Panc1 (cell line): Measurements from ENCODE around the gene TGIF1. TPM values are rescaled to one million over a fixed set of nuclear protein-coding genes. Genes with fewer than 3 reads are reported as not detected.

Source experiments
- ATAC-seq: fragments of 200-7000 bp; cut with Tn5 transposase; 2 replicates; pipeline ENCODE4 v1.9.1; 2020; ENCODE audit warnings: mild to moderate bottlenecking, moderate library complexity
- BruUV-seq: library from RNA; stranded (reverse); fragments of 400-500 nt; replicated peaks from 2 replicates; lab custom pipeline; 2021; lab: Mats Ljungman, UMichigan
- CTCF ChIA-PET: fragments of 300-600 bp; sonication (Branson Sonifier 250); formaldehyde crosslinking; loops from one replicate; lab custom pipeline; 2022; ENCODE audit warnings: antibody characterized with exemption; lab: Charles Lee
- POLR2A ChIA-PET: fragments of 300-600 bp; sonication (Branson Sonifier 250); formaldehyde crosslinking; loops from one replicate; lab custom pipeline; 2022; ENCODE audit warnings: antibody characterized with exemption; lab: Charles Lee
- DNase-seq: peaks from one replicate; pipeline ENCODE4 v3.0.0-alpha.2; 2010; ENCODE audit warnings: low read depth, low spot score
- H3K27ac ChIP-seq: 2 replicates; pipeline ENCODE4 v1.5.1; 2011; ENCODE audit warnings: mild to moderate bottlenecking, low read length, inconsistent platforms
- H3K27me3 ChIP-seq: fragments of 200-500 bp; sonication (Bioruptor generic); 2 replicates; pipeline ENCODE4 v1.6.0; 2014; ENCODE audit warnings: low read length, inconsistent platforms; ENCODE audit not compliant: control insufficient read depth, insufficient read depth
- H3K36me3 ChIP-seq: fragments of 200-500 bp; sonication (Bioruptor generic); 2 replicates; pipeline ENCODE4 v1.5.1; 2014; ENCODE audit warnings: inconsistent platforms, mild to moderate bottlenecking, low read length, moderate library complexity; ENCODE audit not compliant: control insufficient read depth, insufficient read depth
- H3K4me1 ChIP-seq: 2 replicates; pipeline ENCODE4 v1.5.1; 2011; ENCODE audit warnings: inconsistent platforms, mild to moderate bottlenecking, low read length, moderate library complexity; ENCODE audit not compliant: control insufficient read depth, insufficient read depth
- H3K4me3 ChIP-seq, 2 experiments: 2 replicates each; pipeline ENCODE4 v1.5.1; 2011 to 2012; ENCODE audit warnings: low read depth in 2 of 2, low read length in 2 of 2, mild to moderate bottlenecking in 2 of 2, inconsistent platforms in 1 of 2, moderate library complexity in 1 of 2
- H3K9me3 ChIP-seq: fragments of 200-500 bp; sonication (Bioruptor generic); 2 replicates; pipeline ENCODE4 v1.5.1; 2014; ENCODE audit warnings: low read depth, mild to moderate bottlenecking, inconsistent platforms, low read length, moderate library complexity; ENCODE audit not compliant: control insufficient read depth, insufficient read depth
- POLR2AphosphoS5 ChIP-seq: IDR thresholded peaks from 2 replicates; pipeline ENCODE4 v1.6.1; 2012; ENCODE audit warnings: mild to moderate bottlenecking, low read depth, low read length, moderate library complexity
- SIN3A ChIP-seq: IDR thresholded peaks from 2 replicates; pipeline ENCODE4 v1.6.1; 2012; ENCODE audit warnings: low read depth, mild to moderate bottlenecking, low read length, moderate library complexity, borderline replicate concordance; ENCODE audit not compliant: insufficient read depth
- TCF7L2 ChIP-seq: IDR thresholded peaks from 2 replicates; pipeline ENCODE4 v1.6.1; 2011; ENCODE audit warnings: mild to moderate bottlenecking, low read depth, low read length, inconsistent platforms
- in situ Hi-C: cut with HindIII; loops from 2 replicates; pipeline ENCODE4 v1.10.0; 2016; ENCODE audit warnings: low sequenced_read_pairs, low pct_unique_long_range_greater_than_20kb
- intact Hi-C: fragments of 100-400 bp; cut with micrococcal nuclease; formaldehyde crosslinking; loops from one replicate; pipeline ENCODE4 v1.10.0; 2022; ENCODE audit not compliant: unreplicated experiment
- total RNA-seq: library from RNA; stranded (reverse); gene quantifications from one replicate; pipeline ENCODE4 v1.2.1, GENCODE V29; 2021; ENCODE audit not compliant: unreplicated experiment
- TF ChIP-seq, protein P1 (sequence below), 2 experiments: IDR thresholded peaks; 2 replicates each; pipeline ENCODE4 v1.6.1; 2011 to 2012; ENCODE audit warnings: low read depth in 2 of 2, control low read depth in 1 of 2, low read length in 1 of 2, mild to moderate bottlenecking in 1 of 2, moderate library complexity in 1 of 2; ENCODE audit not compliant: insufficient read depth in 1 of 2
- TF ChIP-seq, protein P2 (sequence below): fragments of 450-650 bp; IDR thresholded peaks from 2 replicates; pipeline ENCODE4 v1.5.1; 2017; ENCODE audit warnings: mild to moderate bottlenecking

The TGIF1 gene
- total RNA-seq, 1 experiment from 2014 or later = 171 TPM

DNA sequence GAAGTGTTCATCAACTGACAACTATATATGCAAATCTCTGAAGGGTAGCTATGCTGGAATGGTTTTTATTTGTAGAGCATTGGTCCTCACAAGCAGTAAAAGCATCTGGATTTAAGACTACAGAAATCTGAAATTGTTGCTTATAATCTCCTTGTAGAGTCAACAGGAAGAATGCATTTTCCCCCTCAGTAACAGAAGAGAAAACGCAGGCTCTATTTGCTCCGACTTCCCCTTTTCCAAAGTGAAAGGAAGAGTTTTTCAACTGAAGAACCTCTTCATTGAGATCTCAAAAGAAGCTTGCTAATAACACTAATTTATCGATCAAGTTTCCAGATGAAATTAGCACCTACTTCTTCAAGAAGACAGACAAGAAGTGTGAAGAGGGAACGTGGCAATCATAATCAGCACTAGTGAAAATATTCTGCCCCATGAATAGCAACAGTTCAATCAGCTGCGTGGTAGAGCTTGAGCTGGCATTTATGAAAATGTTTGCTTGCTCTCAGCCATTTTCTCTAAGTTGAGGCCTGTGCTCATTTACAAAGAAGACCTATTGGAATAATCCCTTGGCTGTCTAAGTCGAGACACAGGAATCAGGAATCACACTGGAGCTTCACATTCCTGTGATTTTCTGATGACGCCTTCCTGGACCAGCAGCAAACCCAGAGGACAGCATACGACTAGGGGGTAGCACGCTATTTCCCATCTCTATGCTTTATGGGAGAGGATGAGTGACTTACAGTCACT, 43.7 kb downstream of the TGIF1 start:
- H3K4me1 ChIP-seq = peaks cover 61% of the 10 kb centered on the region
- BruUV-seq = no TSS peak
- peak overlapping the region; percentile 9 to 14 for H3K4me3 ChIP-seq
- in situ Hi-C loops (no loop called here), intact Hi-C loops (no loop called here)
- H3K27me3 ChIP-seq = no peaks in the 10 kb centered on the region
- peak; percentile 57 for ATAC-seq
- H3K36me3 ChIP-seq = no peaks in the 10 kb centered on the region
- H3K27ac ChIP-seq = peak overlapping the region; percentile 98
- ChIA-PET CTCF (no interaction called here), POLR2A (interaction anchor here (0.6 to 1.0 kb wide), 5 partner anchors 19 to 205 kb away, joined by 3 to 4 read pairs (median 4); no protein-coding TSS in a partner anchor)
- no peak for DNase-seq
- no peaks in the 10 kb centered on the region for H3K9me3 ChIP-seq
- TF ChIP-seq, protein P1, sequence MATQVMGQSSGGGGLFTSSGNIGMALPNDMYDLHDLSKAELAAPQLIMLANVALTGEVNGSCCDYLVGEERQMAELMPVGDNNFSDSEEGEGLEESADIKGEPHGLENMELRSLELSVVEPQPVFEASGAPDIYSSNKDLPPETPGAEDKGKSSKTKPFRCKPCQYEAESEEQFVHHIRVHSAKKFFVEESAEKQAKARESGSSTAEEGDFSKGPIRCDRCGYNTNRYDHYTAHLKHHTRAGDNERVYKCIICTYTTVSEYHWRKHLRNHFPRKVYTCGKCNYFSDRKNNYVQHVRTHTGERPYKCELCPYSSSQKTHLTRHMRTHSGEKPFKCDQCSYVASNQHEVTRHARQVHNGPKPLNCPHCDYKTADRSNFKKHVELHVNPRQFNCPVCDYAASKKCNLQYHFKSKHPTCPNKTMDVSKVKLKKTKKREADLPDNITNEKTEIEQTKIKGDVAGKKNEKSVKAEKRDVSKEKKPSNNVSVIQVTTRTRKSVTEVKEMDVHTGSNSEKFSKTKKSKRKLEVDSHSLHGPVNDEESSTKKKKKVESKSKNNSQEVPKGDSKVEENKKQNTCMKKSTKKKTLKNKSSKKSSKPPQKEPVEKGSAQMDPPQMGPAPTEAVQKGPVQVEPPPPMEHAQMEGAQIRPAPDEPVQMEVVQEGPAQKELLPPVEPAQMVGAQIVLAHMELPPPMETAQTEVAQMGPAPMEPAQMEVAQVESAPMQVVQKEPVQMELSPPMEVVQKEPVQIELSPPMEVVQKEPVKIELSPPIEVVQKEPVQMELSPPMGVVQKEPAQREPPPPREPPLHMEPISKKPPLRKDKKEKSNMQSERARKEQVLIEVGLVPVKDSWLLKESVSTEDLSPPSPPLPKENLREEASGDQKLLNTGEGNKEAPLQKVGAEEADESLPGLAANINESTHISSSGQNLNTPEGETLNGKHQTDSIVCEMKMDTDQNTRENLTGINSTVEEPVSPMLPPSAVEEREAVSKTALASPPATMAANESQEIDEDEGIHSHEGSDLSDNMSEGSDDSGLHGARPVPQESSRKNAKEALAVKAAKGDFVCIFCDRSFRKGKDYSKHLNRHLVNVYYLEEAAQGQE (IDR thresholded peaks at IDR 0.05; ENCODE audit: insufficient read depth in 1 of 2, low read depth in 2 of 2, low read length in 1 of 2) = no peak
- TF ChIP-seq POLR2AphosphoS5 (no peak), TCF7L2 (no peak), SIN3A (no peak)
- TF ChIP-seq, protein P2, sequence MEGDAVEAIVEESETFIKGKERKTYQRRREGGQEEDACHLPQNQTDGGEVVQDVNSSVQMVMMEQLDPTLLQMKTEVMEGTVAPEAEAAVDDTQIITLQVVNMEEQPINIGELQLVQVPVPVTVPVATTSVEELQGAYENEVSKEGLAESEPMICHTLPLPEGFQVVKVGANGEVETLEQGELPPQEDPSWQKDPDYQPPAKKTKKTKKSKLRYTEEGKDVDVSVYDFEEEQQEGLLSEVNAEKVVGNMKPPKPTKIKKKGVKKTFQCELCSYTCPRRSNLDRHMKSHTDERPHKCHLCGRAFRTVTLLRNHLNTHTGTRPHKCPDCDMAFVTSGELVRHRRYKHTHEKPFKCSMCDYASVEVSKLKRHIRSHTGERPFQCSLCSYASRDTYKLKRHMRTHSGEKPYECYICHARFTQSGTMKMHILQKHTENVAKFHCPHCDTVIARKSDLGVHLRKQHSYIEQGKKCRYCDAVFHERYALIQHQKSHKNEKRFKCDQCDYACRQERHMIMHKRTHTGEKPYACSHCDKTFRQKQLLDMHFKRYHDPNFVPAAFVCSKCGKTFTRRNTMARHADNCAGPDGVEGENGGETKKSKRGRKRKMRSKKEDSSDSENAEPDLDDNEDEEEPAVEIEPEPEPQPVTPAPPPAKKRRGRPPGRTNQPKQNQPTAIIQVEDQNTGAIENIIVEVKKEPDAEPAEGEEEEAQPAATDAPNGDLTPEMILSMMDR = no peak

DNA sequence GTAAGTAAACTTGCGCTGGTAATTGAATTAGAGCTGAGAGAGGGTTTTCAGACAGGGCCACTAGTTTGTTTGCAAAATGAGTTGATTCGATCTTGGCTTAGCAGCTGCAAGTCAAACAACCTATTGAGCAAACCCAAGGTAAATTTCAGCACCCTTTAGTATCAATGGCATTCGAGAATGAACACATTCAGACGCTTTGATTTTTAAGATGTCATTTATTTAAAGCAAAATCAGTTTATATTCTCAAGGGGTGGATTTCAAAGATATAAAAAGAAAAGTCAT, 44.2 kb downstream of the TGIF1 start:
- Histone ChIP-seq H3K4me1 (peaks cover 62% of the 10 kb centered on the region), H3K27ac (peak overlapping the region; percentile 98), H3K4me3 (peak overlapping the region; percentile 9 to 14; a peak in 2 of 4 replicates), H3K9me3 (no peaks in the 10 kb centered on the region), H3K27me3 (no peaks in the 10 kb centered on the region), H3K36me3 (no peaks in the 10 kb centered on the region)
- intact Hi-C loops (no loop called here), in situ Hi-C loops (no loop called here)
- ChIA-PET POLR2A (interaction anchor here (0.6 to 1.0 kb wide), 3 partner anchors 19 to 114 kb away, joined by 3 to 5 read pairs (median 4); no protein-coding TSS in a partner anchor), CTCF (no interaction called here)
- DNase-seq (no peak), ATAC-seq (no peak)
- BruUV-seq = no TSS peak
- TF ChIP-seq TCF7L2 (no peak), SIN3A (no peak), POLR2AphosphoS5 (no peak)
- TF ChIP-seq, protein P2 = no peak
- TF ChIP-seq, protein P1 (IDR thresholded peaks at IDR 0.05; ENCODE audit: insufficient read depth in 1 of 2, low read depth in 2 of 2, low read length in 1 of 2) = no peak
